Cardiac fibroblast (primary cell): ENCODE measurements around the gene AP1G1.
A peak's percentile ranks its signal among the peaks of the same experiment; 100 is the strongest.

Experiments
- DNase-seq, 2 donors: peaks; one replicate each; pipeline versions ENCODE4 v3.0.0 to v3.0.0-alpha.2; 2010; ENCODE audit warnings: low read depth in 2 of 2
- H3K4me3 ChIP-seq, 2 donors: replicated peaks in 1 of 2; 1 replicate in 1 of 2; 2 replicates in 1 of 2; pipeline ENCODE4 v1.5.1; 2011; ENCODE audit warnings: low read depth in 2 of 2, low read length in 2 of 2, mild to moderate bottlenecking in 2 of 2, moderate library complexity in 1 of 2
- CTCF ChIP-seq: IDR thresholded peaks from one replicate; pipeline ENCODE4 v1.5.1; 2011; ENCODE audit warnings: low read depth, mild to moderate bottlenecking, low read length, inconsistent platforms

Gene AP1G1

DNA sequence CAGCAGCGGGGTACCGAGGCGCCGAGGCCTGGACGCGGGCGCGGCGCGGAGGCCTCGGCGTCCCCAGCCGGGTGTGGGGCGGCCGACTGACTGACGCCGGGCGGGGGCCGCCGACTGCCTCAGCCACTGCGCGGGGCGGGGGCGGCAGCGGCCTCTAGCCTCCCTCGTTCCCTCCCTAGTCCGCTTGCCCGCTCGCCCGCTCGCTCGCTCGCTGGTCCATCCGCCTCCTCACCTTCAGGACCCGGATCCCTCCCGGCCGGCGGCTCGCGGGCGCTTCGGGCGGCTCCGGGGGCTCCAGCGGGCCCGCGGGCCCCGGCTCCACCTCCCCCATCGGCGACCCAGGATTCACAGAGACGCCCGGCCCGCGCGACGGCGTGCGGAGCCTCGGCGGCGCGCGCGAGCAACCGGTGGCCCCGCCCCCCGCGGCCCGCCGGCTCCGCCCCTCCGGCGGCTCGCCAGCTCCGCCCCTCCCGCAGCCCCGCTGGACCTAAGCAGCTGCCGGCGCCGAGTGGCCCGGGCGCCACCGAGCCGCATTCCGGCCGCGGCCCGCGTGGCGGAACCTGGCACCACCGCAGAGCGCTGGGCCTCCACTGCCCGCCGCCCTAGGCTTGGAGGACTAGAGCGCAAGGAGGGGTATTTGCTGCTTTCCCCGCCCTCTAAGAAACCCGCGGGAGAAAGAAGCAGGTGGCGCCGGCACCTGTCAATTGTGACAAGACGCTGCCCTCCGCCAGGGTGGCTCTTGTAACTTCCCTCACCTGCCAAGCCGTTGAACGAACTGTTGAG is 84.9 kb downstream of the AP1G1 start:
- peak overlapping the region; percentile 50 to 79 for H3K4me3 ChIP-seq
- peak; percentile 53 to 65 for DNase-seq
- no peak for TF ChIP-seq CTCF

DNA sequence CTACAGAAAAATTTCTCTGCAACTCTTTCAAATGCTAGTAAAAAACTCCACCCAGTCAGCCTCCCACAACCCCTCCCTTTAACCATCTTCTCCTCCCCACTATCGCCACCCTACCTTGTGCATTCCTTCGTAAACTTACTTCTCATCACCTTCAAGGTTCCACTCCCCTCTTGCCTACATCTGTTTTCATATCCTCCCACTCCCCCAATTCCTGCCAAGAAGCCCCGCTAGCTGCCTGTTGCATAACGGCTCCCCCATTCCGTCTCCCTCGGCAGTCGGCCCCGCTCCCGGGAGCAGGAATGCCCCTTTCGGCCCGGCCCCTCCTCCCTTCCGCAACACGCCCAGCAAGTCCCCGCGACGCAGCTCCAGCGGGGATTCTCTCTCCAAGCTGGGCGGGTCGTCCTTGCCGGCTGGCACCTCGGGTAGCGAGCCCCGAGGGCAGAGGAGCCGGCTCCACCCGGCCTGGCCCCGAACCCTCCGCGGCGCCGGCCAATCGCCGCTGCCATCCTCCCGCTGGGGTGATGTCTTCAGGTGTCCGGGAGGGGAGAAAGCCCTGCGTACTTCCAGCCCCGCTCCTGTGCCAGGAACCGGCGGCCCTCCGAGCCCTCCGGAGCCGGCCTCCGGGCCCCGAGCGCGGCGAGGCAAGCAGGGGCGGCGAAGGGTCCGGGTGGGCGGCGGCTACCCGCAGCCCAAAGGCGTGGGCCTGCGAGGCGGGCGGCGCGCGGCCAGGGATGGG is 85.7 kb downstream of the AP1G1 start:
- no peak for TF ChIP-seq CTCF
- peak overlapping the region; percentile 71 to 79 for H3K4me3 ChIP-seq
- peak; percentile 61 to 73 for DNase-seq

GRCh38 chr16:71721066-71721740 is 87.4 kb downstream of the AP1G1 start:
- H3K4me3 ChIP-seq: no peak overlapping the region
- no peak for TF ChIP-seq CTCF
- DNase-seq: no peak

- no peak for DNase-seq
- no peak overlapping the region for H3K4me3 ChIP-seq
- TF ChIP-seq CTCF: no peak
Observed at GRCh38 chr16:71712501-71712900, 96.1 kb downstream of the AP1G1 start.

DNA sequence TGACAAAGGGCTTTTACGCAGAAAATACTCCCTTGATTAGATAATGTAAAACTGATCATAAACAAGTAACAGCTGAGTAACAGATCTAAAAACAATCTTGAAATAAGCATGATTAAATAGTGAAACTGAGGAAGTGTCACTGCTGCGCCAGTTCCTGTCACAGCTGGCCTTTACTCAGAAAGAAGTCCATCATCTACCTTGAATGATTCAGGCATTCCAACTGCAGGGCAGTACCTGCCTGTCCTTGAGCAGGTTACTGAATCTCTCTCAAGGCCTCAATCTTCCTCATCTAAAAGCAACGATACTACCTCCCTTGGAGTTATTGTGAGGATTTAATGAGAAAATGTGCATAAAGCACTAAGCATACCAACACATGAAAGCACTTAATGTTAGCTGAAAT is 96.8 kb downstream of the AP1G1 start:
- DNase-seq: no peak
- no peak for TF ChIP-seq CTCF
- no peak overlapping the region for H3K4me3 ChIP-seq

DNA sequence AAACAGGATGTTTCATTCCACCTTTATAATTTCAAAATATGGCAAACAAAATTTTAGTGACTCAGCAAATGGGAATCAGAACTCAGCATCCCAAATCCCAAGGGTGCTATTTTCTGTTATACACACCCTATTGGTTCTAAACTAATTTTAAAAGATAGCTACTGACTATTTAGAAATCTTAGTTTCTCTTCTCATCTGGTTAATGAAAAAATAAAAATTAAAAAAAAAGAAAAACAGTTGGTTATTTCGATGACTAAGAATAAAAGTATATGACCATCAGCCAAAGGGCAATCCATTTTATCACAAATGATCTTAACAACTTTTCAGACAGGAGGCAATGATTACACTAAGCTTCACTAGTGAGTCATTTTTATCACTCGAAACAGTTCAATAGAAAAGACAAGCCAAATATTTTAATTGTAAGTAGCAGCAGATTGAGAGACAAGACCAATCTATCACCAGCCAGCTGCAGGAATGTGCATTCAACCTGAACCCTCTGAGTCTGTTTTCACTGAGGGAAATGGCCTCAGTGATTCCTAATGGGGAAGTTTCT is 99.3 kb downstream of the AP1G1 start:
- H3K4me3 ChIP-seq: no peak overlapping the region
- DNase-seq: peak; percentile 41 to 82
- TF ChIP-seq CTCF: no peak
